Measurements from ENCODE around the gene DAPK1.

GRCh38 chr9:87547671-87548081 lies 50.0 kb downstream of the DAPK1 start:
- TF ChIP-seq CTCF (IDR thresholded peaks at IDR 0.05) (no peak), POLR2A (IDR thresholded peaks at IDR 0.05) (no peak), EP300 (IDR thresholded peaks at IDR 0.05; ENCODE audit: low read depth) (no peak)

All from transverse colon (tissue), 3 donors.